Activated CD4-positive, CD25-positive, alpha-beta regulatory T cell treated with anti-CD3 and anti-CD28 coated beads, Interleukin-2, amount 50 U/mL, for 24 hours (primary cell): ENCODE data around the gene FOXO6.

Experiments
- ATAC-seq, 2 donors: fragments of 150-1000 bp; cut with Tn5 transposase; one replicate each; pipeline ENCODE4 v1.10.0; 2021; ENCODE audit warnings: mild to moderate bottlenecking in 1 of 2, moderate library complexity in 1 of 2

The FOXO6 gene

GRCh38 chr1:41428738-41429640, 67.8 kb downstream of the FOXO6 start:
- no peak for ATAC-seq

- ATAC-seq = no peak
Observed at GRCh38 chr1:41429641-41430035, 68.4 kb downstream of the FOXO6 start.

- no peak for ATAC-seq
Observed at GRCh38 chr1:41430069-41430468, 68.8 kb downstream of the FOXO6 start.

- ATAC-seq = no peak
Observed at GRCh38 chr1:41430582-41430981, 69.3 kb downstream of the FOXO6 start.

GRCh38 chr1:41431490-41432350, 70.5 kb downstream of the FOXO6 start:
- no peak for ATAC-seq
